GM12892 (cell line): ENCODE measurements around the gene HDGFL3.
"Not testable (repeated sequence)": the region's sequence is repeated elsewhere in the genome, so short reads cannot be mapped to it uniquely, and the experiment has no call there.

Experiments used
- DNase-seq: peaks from one replicate; pipeline ENCODE4 v3.0.0; 2011; ENCODE audit not compliant: insufficient read length
- FAIRE-seq: peaks from 2 replicates; lab custom pipeline; 2011; peaks lifted over from hg19 to GRCh38; lab: Jason Lieb, UNC
- POLR2A ChIP-seq: IDR thresholded peaks from 2 replicates; pipeline ENCODE4 v1.6.1; 2011; ENCODE audit warnings: low read depth, low read length, control low read depth
- POLR2AphosphoS5 ChIP-seq: IDR thresholded peaks from 2 replicates; pipeline ENCODE4 v1.6.1; 2011; ENCODE audit warnings: low read depth, low read length, control low read depth
- TAF1 ChIP-seq: IDR thresholded peaks from 2 replicates; pipeline ENCODE4 v1.6.1; 2011; ENCODE audit warnings: low read depth, mild to moderate bottlenecking, control low read depth, low read length, borderline replicate concordance

The HDGFL3 gene

DNA sequence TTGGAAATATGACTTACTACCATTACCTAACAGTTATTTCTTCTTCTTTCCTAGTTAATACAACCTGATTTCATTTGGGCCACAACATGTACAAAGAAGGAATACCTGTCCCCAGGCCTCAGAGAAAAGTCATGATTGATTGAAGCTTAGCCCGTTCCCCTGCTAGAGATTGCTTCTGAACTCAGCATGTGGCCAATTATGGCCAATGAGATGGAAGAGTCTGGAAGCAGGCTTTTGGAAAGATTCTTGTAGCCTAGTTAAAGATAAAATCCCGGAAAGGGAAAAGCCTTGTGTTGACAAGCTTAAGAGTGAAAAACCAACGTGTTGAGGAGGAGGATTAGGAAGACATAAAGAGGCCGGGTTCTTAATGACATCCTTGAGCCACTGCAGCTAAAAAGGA, 117.2 kb downstream of the HDGFL3 start:
- TF ChIP-seq TAF1, result no peak
- no peak for TF ChIP-seq POLR2AphosphoS5
- TF ChIP-seq POLR2A, result no peak

DNA sequence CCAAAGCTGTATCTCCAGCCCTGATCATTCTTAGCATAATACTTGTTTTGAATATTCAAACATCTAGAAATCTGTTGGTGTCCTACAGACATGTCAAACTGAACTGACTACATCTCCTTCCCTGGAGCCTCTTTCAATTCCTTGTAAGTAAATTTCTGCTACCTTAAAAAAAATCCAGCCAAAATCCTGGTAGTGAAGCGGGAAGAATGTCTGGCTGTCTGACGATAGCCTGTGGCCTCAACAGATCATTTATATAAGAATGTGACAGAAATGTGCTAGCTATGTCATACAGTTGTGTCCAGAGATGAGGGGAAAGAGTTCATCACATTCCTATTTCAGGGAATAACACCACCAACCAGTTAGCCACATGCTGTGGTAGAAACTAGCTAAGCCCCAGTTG, 118.7 kb downstream of the HDGFL3 start:
- TF ChIP-seq POLR2AphosphoS5 (no peak), TAF1 (no peak), POLR2A (no peak)
- no peak for FAIRE-seq
- DNase-seq, result no peak

More for the DNA sequence above, 117.2 kb downstream of the HDGFL3 start:
- DNase-seq (no peak), FAIRE-seq (no peak)

GRCh38 chr15:83087576-83087975, 120.0 kb downstream of the HDGFL3 start:
- no peak for TF ChIP-seq TAF1
- no peak for TF ChIP-seq POLR2AphosphoS5
- TF ChIP-seq POLR2A, result no peak
- no peak for DNase-seq
- no peak for FAIRE-seq

DNA sequence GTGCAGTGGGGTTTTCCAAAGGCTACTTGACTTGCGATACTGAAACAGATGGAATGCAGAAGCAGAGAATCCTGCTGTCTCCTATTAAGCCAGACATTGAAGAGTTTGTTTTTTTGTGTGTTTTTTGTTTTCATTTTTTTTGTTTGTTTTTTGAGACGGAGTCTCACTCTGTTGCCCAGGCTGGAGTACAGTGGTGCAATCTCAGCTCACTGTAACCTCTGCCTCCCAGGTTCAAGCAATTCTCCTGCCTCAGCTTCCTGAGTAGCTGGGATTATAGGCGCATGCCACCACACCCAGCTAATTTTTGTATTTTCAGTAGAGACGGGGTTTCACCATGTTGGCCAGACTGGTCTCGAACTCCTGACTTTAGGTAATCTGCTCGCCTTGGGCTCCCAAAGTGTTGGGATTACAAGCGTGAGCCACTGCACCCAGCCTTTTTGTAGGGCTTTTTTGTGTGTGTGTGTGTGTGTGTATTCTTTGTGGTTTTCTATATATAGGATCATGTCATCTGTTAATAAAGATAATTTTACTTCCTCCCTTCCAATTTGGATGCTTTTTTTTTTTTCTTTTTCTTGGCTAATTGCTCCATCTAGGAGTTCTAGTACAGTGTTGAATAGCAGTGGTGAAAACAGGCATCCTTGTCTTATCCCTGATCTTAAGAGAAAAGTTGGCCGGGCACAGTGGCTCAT, 121.6 kb downstream of the HDGFL3 start:
- DNase-seq, FAIRE-seq: not testable (repeated sequence)

- not testable (repeated sequence) for FAIRE-seq, DNase-seq
Measured at GRCh38 chr15:83085461-83085860, 122.2 kb downstream of the HDGFL3 start.

- no peak for FAIRE-seq
- TF ChIP-seq POLR2A (no peak), POLR2AphosphoS5 (no peak), TAF1 (no peak)
- no peak for DNase-seq
Measured at GRCh38 chr15:83082730-83083386, 124.8 kb downstream of the HDGFL3 start.

DNA sequence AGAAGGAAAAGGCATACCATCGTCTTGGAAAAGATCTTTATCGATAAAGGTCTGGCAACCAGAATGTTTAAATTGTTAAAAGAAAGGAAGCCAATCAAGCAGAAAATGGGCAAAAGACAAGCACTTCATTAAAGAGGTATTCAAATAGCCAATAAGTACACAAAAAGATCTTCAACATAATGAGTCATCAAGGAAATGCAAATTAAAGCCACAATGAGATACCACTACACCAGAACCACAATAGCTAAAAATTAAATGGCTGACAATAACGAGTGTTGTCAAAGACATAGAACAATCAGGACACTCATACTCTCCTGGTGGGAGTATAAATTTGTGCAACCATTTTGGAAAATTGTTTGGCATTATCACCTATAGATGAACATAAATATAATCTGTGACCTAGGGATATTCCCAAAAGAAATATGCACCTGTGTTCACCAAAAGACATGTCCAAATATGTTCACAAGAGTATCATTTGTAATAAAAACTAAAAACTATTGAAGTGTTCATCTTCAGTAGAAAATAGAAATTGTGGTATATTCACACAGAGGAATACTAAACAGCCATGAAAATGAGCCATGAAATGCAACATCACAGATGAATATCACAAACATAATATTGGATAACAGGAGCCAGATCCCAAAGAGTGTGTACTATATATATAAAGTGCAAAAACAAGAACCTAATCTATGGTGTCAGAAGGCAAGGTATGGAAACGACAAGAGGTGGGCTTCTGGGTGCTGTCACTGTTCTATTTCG, 126.2 kb downstream of the HDGFL3 start:
- no peak for FAIRE-seq

GRCh38 chr15:83078712-83079111, 128.9 kb downstream of the HDGFL3 start:
- FAIRE-seq, result no peak
- DNase-seq, result no peak
- TF ChIP-seq POLR2AphosphoS5 (no peak), POLR2A (no peak), TAF1 (no peak)

More for the DNA sequence above, 126.2 kb downstream of the HDGFL3 start:
- TF ChIP-seq POLR2AphosphoS5 (no peak), TAF1 (no peak)
- DNase-seq, result no peak
